Measurements from ENCODE around the gene GRIK3.
"Not testable (repeated sequence)": the region's sequence is repeated elsewhere in the genome, so short reads cannot be mapped to it uniquely, and the experiment has no call there.

GRIK3 gene

DNA sequence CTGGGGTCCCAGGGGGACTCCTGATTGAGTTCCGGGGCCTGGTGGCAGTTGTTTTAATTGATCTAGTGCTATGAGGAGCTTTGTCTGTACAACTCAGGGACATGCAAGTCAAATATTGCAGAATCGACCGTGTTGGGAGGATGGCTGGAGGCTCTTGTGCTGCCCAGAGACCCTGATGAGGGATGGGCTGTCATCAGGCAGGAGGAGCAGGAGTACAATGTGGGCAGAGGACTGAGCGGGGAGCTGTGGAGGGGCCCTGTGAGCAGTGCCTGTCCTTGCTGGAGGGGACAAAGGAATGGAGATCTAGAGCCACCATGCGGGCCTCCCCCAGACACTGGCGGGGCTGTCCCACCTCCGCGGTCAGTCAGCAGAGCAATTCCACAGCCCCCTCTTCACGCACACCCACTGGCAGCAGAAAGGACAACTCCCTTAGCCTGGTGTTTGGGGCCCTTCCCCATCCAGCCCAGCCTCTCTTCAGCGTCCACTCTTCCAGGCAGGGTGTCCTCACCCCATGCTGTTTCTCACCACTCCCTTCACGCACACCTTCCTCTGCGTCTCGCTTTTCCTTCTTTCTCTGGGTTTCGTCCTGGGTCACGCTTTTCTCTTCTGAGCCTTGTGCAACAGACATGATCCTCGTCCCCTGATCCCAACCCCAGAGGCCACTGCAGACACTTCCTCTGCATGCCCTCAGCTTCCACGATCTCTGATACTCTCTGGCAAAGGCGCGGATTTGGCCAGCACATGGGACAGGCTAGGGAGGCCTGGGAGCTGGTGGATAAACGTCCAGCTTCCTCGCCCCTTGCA, 122.6 kb downstream of the GRIK3 start:
- in situ Hi-C loops (cut with MboI; ENCODE audit: low sequenced_read_pairs) = no loop called here

DNA sequence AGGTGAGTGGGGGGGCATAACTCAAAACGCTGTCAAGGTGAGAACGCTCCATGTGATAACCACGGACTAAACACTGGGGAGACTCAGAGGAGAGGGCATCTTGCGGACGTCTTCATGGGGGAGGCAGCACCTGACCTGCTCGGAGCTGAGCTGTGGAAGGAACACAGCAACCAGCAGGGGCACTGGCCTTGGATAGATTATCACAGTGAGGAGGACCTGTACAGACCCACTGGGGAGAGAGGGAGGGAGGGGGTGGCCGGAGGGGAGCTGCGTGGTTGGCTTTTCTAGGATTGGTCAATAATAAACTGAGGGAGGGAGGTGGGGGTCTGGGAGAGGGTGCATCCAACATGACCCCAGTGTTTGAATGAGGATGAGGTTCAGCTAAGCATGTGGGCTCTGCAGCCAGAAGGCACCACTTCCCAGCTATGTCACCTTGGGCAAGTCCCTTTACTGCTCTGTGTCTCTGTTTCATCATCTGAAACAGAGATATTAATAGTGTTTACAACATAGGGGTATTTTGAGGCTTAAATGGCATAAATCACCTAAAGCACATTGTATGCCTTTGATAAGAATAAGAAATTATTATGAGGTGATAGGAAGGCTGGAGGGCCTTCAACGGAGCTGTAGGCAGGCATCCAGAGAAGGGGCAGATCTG, 123.3 kb downstream of the GRIK3 start:
- in situ Hi-C loops (cut with MboI; ENCODE audit: low sequenced_read_pairs) = no loop called here

DNA sequence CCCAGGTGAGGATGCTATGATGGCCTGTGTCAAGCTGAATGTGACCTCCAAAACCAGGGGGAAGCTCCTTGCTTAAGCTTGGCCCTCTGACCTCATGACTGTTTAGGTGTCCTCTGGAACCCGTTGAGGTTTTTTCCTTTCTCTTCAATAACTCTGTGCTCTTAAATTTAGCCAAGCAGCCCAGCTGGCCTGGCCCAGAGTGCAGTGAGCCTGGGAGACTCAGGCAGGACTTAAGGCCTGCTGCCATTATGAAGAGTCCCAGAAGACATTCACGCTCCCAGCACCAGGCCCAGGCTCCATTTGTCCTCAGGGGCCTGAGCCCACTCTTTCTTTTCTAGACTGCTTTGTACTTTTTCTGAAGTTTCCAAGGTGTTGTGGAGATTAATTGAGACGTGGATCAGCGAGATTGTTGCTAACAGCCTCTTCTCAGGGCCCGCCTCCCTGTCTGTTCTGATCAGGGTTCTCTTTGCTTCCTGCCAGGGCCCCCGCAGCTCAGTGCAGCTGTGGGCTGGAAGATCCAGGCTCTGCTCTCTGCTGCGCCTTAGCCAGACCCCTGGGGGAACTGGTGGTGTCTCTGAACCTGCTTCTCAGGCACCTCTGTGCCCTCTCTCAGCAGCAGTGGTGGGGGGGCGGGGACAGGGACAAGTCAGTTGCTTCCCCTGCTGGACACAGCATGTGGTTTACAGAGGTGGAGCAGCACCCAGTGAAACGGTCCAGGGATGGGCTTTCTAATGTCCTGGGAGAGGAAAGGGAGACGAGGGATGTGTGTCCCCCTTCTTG, 124.2 kb downstream of the GRIK3 start:
- in situ Hi-C loops (cut with MboI; ENCODE audit: low sequenced_read_pairs) = no loop called here

DNA sequence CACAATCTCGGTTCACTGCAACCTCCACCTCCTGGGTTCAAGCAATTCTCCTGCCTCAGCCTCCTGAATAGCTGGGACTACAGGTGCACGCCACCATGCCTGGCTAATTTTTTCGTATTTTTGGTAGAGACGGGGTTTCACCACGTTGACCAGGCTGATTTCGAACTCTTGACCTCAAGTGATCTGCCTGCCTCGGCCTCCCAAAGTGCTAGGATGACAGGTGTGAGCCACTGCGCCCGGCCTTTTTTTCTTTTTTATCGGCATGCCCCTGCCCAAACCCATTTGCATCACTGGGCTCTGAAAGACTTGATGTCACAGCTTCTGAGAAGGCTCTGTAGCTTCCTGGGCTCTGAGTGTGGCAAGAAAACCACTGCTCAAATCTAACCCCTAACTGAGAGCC, 125.0 kb downstream of the GRIK3 start:
- in situ Hi-C loops (cut with MboI; ENCODE audit: low sequenced_read_pairs) = not testable (repeated sequence)

DNA sequence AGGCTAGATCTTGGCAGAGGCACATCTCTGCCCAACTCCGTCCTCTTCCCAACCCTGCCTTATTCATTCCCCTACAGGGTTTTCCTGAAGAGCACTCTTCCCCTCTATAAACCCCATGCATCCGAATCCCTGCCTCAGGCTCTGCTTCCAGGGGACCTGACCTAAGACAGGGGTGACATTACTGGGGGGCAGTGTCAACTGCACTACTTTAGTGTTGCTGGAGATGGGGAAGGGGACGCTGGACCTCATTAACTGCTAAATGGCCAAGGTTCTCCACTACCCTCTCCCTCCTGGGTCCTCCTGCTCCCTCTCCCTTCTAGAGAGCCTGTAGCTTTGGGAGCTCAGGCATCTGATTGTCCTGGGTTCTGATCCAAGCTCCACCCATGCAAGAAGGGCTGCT, 126.2 kb downstream of the GRIK3 start:
- in situ Hi-C loops (cut with MboI; ENCODE audit: low sequenced_read_pairs) = no loop called here

DNA sequence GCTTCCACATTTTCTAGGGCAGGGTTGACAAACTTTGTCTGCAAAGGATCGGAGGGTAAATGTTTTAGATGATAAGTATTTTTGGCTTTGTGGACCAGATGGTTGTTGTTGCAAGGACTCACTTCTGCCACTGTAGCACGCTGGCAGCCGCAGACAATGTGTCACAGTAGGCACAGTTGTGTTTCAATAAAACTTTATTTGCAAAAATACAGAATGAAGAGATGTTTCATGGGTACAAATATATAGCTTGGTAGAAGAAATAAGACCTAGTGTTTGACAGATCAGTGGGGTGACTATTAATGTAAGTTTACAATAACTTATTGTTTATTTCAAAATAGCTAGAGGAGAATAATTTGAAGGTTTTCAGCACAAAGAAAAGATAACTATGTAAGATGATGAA, 127.8 kb downstream of the GRIK3 start:
- in situ Hi-C loops (cut with MboI; ENCODE audit: low sequenced_read_pairs) = no loop called here

DNA sequence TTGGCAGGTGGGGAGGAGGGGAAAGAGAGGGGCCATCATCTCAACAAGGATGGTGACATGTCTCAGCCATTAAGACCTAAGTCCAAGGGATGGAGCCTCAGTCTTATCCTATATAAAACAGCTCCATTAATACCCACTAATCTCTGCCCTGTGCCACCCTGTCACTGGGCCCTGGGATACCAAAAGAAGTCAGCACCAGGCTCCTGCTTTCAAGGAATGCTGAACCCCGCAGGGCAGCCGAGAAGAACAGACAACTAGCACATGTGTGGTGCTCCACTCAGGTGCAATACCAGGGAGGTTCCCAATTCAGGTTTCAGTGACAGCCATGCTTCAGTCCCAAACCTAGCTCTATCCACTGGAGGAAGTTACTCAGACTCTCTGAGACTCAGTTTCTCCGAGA, 128.4 kb downstream of the GRIK3 start:
- in situ Hi-C loops (cut with MboI; ENCODE audit: low sequenced_read_pairs) = no loop called here

DNA sequence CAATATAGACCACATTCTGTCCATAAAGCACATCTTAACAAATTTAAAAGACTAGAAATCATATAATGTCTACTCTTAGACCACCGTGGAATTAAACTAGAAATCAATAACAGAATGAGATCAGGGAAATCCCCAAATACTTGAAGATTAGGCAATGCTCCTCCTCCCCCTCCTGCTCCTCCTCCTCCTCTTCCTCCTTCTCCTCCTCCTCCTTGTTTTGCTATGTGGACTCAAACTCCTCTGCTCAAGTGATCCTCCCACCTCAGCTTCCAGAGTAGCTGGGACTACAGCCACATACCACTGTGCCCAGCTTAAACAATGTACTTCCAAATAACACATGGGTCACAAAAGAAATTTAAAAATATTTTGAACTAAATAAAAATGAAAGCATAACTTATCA, 134.2 kb downstream of the GRIK3 start:
- in situ Hi-C loops (cut with MboI; ENCODE audit: low sequenced_read_pairs) = no loop called here

DNA sequence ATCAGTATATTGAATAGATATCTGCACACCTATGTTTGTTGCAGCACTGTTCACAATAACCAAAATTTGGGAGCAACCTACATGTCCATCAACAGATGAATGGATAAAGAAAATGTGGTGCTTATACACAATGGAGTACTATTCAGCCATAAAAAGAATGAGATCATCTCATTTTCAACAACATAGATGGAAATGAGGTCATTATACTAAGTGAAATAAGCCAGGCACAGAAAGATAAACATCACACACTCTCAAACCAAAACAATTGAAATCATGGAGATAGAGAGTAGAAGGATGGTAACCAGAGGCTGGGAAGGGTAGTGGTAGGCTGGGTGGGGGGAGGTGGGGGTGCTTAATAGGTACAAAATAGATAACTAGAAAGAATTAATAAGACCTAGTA, 136.5 kb downstream of the GRIK3 start:
- in situ Hi-C loops (cut with MboI; ENCODE audit: low sequenced_read_pairs) = not testable (repeated sequence)

DNA sequence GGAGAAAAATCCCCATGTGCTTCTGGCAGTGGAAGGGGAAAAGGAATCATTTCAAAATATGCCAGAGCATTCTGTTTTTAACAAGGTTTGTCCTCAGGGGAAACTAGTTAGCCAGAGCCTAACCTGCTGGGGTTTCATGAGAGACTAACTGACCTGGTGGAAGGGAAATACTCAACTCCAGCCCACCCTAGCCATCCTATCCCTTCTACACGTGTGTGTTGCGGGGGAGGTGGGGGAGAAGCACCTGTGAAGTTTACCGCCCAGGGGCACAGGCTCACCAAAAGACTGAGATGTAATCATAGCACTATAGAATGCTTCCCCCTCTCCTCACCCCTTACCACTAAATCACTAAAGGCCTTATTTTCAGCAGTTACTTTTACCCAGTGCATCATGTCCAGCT, 139.5 kb downstream of the GRIK3 start:
- in situ Hi-C loops (cut with MboI; ENCODE audit: low sequenced_read_pairs) = no loop called here

DNA sequence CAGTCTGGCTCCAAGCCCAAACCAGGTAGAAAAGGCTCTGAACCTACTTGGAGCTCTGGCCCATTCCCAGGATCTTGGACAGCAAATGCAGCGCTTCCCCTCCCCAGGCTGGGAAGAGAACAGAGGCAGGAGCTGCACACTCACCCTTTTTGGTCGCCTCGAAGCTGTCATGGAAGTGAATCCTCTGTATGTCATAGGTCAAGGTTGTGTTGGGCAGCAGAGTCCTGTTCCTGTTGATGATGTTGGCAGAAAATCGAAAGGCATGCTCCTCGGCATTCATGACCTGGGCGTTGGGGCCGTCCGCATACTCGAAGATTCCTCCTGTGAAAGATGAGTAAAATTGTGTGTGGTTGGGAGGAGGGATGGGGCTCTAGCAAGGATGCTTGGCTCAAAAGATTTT, 143.5 kb downstream of the GRIK3 start:
- in situ Hi-C loops (cut with MboI; ENCODE audit: low sequenced_read_pairs) = no loop called here

DNA sequence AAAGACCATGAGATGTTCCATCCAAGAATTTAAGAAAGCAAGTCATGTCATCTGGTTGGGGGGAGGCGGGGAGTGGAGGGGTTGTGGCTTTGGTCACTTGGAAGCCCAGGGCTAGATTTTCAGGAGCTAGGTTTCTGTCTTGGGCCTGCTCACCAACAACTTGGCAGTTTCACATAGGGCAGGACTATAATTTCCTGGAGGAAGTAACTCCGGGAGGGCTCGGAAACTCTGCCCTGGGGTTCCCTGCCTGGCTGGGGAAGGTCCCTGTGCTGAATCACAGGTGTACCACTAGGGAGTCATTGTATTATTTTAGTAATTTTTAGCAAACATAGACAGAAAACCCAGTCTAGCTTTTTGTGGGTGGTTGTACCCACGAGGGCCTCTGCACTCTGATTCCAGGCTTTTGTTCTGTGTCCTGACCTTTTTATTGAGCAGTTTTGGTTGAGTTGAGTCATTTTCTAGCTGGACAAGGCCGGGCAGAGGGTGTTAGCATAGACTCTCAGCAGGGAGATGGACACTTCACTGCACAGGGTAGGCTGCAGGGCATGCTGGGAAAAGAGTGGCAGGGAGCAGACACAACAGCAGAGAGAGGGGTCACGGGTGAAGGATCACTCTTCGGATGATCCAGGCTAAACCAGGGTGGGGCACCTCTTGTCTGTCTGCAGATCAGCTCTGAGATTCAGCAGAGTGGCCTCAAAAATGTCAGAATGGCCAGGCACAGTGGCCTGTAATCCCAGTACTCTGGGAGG, 144.7 kb downstream of the GRIK3 start:
- in situ Hi-C loops (cut with MboI; ENCODE audit: low sequenced_read_pairs) = no loop called here

DNA sequence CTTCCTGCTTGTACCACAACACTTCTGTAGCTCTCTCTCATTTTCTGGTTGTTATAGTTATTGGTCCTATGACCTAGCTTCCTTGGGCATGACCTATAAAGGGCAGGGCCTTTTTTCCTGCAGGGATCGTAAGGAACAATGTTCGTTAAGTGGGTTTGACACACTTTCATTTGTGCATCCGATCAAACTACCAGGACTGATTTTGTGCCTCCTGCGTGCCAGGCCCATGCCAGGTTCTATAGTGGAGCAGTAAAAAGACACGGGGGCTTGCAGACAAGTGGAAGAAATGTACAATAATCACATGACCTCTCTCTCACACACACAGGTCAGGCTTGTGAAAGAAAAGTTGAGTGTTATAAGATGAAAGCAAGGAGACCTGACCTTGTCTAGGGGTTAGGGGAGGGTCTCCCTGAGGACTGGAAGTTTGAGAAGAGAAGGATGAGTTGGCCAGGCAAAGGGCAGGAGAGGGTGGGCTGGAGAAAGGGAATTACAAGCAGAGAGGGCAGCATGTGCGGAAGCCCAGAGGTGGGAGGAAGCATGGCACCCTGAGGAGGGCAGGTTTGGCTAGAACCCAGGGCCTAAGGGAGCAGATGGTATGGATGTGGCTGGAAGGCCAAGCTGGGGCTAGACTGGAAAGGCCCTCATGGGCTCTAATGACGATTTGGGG, 145.4 kb downstream of the GRIK3 start:
- in situ Hi-C loops (cut with MboI; ENCODE audit: low sequenced_read_pairs) = no loop called here

DNA sequence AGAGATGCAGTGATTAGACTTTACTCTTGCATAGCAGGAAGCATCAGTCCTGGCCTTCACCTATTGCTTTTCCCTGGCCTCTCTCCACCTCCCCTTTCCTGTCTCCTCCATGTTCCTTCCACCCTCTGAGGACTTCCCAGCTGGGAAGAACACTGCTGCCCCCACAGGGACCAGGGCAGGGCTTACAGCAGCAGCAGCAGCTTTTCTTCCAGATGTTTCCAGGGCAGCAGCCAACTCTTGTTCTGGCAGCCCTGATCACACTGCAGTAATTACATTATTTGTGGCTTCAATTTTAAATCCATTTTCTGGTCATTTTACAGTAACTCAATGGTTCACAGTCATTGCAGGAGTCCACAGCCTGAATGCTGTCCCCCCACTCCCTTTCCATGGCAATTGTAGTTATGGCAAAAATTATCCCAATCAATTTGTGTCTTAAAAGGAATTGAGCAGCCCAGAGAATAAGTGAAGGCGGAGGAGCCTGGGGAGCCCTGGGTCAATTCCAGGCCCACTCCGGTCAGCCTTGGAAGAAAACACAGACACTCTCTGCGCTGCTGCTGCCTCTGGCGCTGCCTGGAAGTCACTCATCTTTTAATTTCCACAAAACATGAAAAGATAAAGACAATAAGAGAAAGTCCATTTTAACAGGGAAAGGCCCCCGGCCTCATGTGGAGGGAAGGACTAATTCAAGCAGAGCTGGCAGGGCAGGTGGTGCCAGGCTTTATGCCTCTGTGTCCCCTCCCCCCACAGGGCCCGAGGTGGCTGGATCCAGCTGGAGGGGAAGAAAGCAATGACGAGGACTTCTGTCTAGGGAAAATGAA, 148.6 kb downstream of the GRIK3 start:
- in situ Hi-C loops (cut with MboI; ENCODE audit: low sequenced_read_pairs) = no loop called here

DNA sequence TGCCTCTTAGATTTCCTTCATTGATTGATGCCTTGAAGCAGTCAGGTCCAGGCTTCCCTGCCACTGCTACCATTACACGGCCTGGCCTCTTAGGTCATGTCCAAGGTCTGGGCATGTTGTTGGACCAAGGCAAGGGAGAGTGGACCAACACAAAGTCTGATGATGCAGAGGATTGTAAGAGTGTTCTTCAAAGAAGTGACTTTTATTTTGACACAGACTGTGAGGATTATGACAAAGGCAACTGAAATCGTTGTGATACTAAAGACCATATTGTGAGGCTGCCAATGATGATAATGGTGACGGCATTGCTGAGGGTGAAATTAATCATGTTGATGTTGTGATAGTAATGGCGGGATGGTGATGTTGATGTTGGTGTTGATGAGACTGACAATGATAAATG, 149.5 kb downstream of the GRIK3 start:
- in situ Hi-C loops (cut with MboI; ENCODE audit: low sequenced_read_pairs) = no loop called here

DNA sequence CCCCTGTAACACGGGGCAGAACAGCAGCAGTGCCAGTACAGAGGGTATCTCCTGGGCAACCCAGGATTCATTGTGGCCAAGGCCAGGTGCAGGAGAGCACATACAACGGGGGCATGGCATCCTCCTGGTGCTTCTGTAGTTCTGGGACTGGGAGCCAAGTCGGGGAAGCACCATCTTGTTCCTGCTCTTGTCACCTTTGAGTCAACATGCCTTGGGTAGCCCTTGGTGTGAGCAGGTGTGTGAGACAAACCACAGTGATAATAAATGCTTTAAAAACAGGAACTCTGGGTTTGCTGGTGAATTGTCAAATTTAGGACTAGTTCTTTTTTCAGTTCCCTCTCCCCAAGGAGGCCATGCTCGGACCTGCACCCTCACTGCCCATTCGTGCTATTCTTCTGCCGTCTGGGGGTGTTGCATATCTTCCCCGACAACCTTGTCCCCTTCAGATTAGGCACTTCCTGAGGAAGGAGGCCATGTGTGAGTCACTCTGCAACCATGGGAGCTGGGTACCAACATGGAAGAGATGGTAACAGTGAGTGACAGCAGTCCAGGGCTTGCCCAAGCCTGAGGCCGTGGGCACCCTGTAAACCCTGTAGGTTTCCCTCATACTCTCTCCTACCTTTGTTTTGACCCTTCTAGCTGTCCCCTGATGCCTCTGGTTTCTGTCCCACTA, 150.2 kb downstream of the GRIK3 start:
- in situ Hi-C loops (cut with MboI; ENCODE audit: low sequenced_read_pairs) = no loop called here

DNA sequence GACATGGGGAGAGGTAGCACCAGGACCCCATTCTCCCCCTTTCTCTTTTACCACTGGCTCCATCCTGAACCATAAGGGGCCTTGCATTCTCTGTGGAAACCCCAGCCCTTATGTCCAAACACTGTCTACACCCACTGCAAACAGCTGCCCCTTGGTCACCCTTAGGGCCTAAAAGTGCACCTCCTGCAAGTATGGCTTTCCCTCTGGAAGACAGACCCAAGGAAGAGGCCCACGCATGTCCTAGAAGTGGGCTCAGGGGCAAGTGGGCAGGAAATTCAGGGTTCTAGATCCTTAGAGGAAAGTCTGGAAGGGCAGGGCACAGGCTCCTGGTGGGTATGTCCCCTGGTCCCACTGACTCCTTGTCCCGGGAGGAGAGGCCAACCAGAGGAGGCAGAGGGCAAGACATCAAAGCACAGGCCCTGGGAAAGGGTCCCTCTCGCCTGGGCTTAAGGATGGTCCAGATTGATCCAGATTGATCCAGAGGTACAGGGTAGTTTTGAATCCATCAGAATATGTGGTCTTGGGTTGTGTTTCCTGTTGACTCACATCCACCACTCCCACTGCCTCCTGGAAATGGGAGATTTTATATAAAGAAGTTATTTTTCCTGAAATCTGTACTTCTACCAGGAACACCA, 150.9 kb downstream of the GRIK3 start:
- in situ Hi-C loops (cut with MboI; ENCODE audit: low sequenced_read_pairs) = no loop called here

DNA sequence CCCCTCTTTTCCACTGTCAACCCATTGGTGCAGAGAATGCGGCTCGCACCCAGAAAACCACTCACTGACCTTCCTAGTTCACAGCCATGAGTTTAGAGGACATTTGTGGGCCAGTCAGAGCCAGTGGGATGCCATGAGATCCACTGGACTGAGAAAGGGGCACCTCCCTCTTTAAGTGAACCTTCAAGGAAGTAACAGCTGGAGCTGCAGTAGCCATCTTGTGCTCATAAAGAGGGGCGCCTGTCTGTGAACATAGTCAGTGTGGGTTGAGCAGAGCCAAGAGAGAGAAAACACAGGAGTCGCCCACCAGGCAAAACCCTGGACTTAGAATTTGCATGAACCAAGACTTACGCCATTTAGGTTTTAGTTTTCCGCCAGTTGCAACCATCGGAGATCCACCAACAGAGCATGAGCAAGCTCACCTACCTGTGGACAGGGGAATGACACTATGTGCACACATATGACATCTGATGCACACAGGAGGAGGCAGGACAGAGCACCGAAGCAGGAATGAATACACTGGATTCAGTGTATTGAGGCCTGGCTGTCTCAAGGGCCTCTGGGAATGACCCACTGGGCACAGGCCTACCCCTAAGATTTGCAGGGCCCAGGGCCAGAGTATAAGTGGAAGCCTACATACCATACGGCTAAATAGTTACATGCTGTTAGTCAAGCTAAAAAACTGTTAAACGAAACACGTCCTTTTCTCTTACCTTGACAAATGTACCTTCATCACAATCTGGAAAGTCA, 151.6 kb downstream of the GRIK3 start:
- in situ Hi-C loops (cut with MboI; ENCODE audit: low sequenced_read_pairs) = no loop called here

Measured in HL-60/S4 treated with phorbol 12-myristate 13-acetate at 8.2 ng/mL for 4 days and 3 days (cell line).